HepG2 (cell line): ENCODE measurements around the gene DHX57. TPM values are rescaled to one million over a fixed set of nuclear protein-coding genes. Genes with fewer than 3 reads are reported as not detected.
A peak's percentile ranks its signal among the peaks of the same experiment; 100 is the strongest.

Source experiments
- CENPX ChIP-seq: sonication (generic); formaldehyde crosslinking; IDR thresholded peaks from 2 replicates; pipeline ENCODE4 v1.9.0; 2021; ENCODE audit warnings: mild to moderate bottlenecking, missing genetic modification reagents, moderate library complexity
- CHD2 ChIP-seq: IDR thresholded peaks from 2 replicates; pipeline ENCODE4 v1.6.1; 2011; ENCODE audit warnings: low read depth, low read length, improper control_type of control experiment
- DNMT3B ChIP-seq: conservative IDR thresholded peaks from 2 replicates; pipeline ENCODE4 v1.6.1; 2016; ENCODE audit warnings: missing biosample characterization, control low read depth
- HMGXB4 ChIP-seq, 2 experiments: sonication (generic) in 1 of 2; formaldehyde crosslinking in 1 of 2; IDR thresholded peaks; 2 replicates each; pipeline versions ENCODE4 v1.4.0 to v1.6.1; 2018 to 2020; ENCODE audit warnings: missing genetic modification reagents in 2 of 2, borderline replicate concordance in 1 of 2, low read depth in 1 of 2, mild to moderate bottlenecking in 1 of 2, missing biosample characterization in 1 of 2
- JUNB ChIP-seq: sonication (generic); formaldehyde crosslinking; IDR thresholded peaks from 2 replicates; pipeline ENCODE4 v1.8.0; 2022; ENCODE audit warnings: missing genetic modification reagents, mild to moderate bottlenecking, borderline replicate concordance
- MTF1 ChIP-seq: sonication (generic); formaldehyde crosslinking; IDR thresholded peaks from 2 replicates; pipeline ENCODE4 v1.5.0; 2020; ENCODE audit warnings: missing genetic modification reagents
- MZF1 ChIP-seq: sonication (generic); formaldehyde crosslinking; IDR thresholded peaks from 2 replicates; pipeline ENCODE4 v1.8.1; 2023; ENCODE audit warnings: mild to moderate bottlenecking, missing genetic modification reagents, borderline replicate concordance
- NAIF1 ChIP-seq: sonication (generic); formaldehyde crosslinking; IDR thresholded peaks from 2 replicates; pipeline ENCODE4 v1.5.0; 2020; ENCODE audit warnings: mild to moderate bottlenecking, missing genetic modification reagents, borderline replicate concordance
- NKX3-1 ChIP-seq: sonication (generic); formaldehyde crosslinking; IDR thresholded peaks from 2 replicates; pipeline ENCODE4 v1.5.0; 2020; ENCODE audit warnings: missing genetic modification reagents
- SALL2 ChIP-seq: sonication (generic); formaldehyde crosslinking; IDR thresholded peaks from 2 replicates; pipeline ENCODE4 v1.8.1; 2023; ENCODE audit warnings: mild to moderate bottlenecking, missing genetic modification reagents, inconsistent platforms
- SMARCC2 ChIP-seq: fragments of 450-650 bp; IDR thresholded peaks from 2 replicates; pipeline ENCODE4 v1.6.1; 2017; ENCODE audit warnings: antibody characterized with exemption, mild to moderate bottlenecking
- STAG1 ChIP-seq: sonication (generic); formaldehyde crosslinking; IDR thresholded peaks from 2 replicates; pipeline ENCODE4 v1.4.0; 2020; ENCODE audit warnings: missing genetic modification reagents
- SUZ12 ChIP-seq: fragments of 150-350 bp; IDR thresholded peaks from 2 replicates; pipeline ENCODE4 v1.6.1; 2014; ENCODE audit warnings: low read depth, low read length
- TSC22D2 ChIP-seq: sonication (generic); formaldehyde crosslinking; IDR thresholded peaks from 2 replicates; pipeline ENCODE4 v1.5.1; 2020; ENCODE audit warnings: missing genetic modification reagents, mild to moderate bottlenecking, borderline replicate concordance
- ZBTB34 ChIP-seq: sonication (generic); formaldehyde crosslinking; IDR thresholded peaks from 2 replicates; pipeline ENCODE4 v1.8.0; 2022; ENCODE audit warnings: mild to moderate bottlenecking, missing genetic modification reagents
- ZNF446 ChIP-seq: sonication (generic); formaldehyde crosslinking; IDR thresholded peaks from 2 replicates; pipeline ENCODE4 v1.5.0; 2020; ENCODE audit warnings: mild to moderate bottlenecking, missing genetic modification reagents
- ZNF562 ChIP-seq: sonication (generic); formaldehyde crosslinking; IDR thresholded peaks from 2 replicates; pipeline ENCODE4 v1.8.0; 2022; ENCODE audit warnings: missing genetic modification reagents, borderline replicate concordance
- ZNF570 ChIP-seq: sonication (generic); formaldehyde crosslinking; IDR thresholded peaks from 2 replicates; pipeline ENCODE4 v1.4.0; 2020; ENCODE audit warnings: mild to moderate bottlenecking, missing genetic modification reagents, borderline replicate concordance
- ZNF577 ChIP-seq: sonication (generic); formaldehyde crosslinking; IDR thresholded peaks from 2 replicates; pipeline ENCODE4 v1.4.0; 2020; ENCODE audit warnings: mild to moderate bottlenecking, low read depth, missing genetic modification reagents, borderline replicate concordance
- ZNF605 ChIP-seq: sonication (generic); formaldehyde crosslinking; IDR thresholded peaks from 2 replicates; pipeline ENCODE4 v1.8.0; 2022; ENCODE audit warnings: mild to moderate bottlenecking, missing genetic modification reagents
- polyA plus RNA-seq, 8 experiments: library from polyadenylated mRNA; depleted of rRNA in 3 of 8; stranded (reverse) in 7 of 8; unstranded in 1 of 8; fragments of >200 nt; fragmentation: Illumina TruSeq in 4 of 8; extraction: Trizol in 4 of 8; gene quantifications; 2 replicates each; pipeline versions ENCODE4 v1.2.1 to v1.2.3, GENCODE V29; 2011 to 2016; ENCODE audit warnings: low read depth in 4 of 8, missing spikeins in 1 of 8, mixed read lengths in 1 of 8; ENCODE audit not compliant: insufficient read depth in 1 of 8
- total RNA-seq, 5 experiments: library from RNA; depleted of rRNA; stranded (reverse); fragments of >200 nt; fragmentation: Illumina TruSeq; extraction: Trizol; gene quantifications; 2 replicates each; pipeline ENCODE4 v1.2.3, GENCODE V29; 2016; ENCODE audit warnings: low read depth in 1 of 5
- TF ChIP-seq, protein P1 (sequence below): sonication (generic); formaldehyde crosslinking; IDR thresholded peaks from 2 replicates; pipeline ENCODE4 v1.8.1; 2023; ENCODE audit warnings: mild to moderate bottlenecking, moderate library complexity, missing genetic modification reagents
- TF ChIP-seq, protein P2 (sequence below): sonication (generic); formaldehyde crosslinking; IDR thresholded peaks from 2 replicates; pipeline ENCODE4 v1.4.0; 2020; ENCODE audit warnings: missing genetic modification reagents

Gene DHX57
- total and polyA plus RNA-seq, 2 of the 13 experiments (the other 11 are each of a cell fraction or from before 2014, with no cell fraction given), result 9.2 to 24.2 TPM

- TF ChIP-seq, protein P1, sequence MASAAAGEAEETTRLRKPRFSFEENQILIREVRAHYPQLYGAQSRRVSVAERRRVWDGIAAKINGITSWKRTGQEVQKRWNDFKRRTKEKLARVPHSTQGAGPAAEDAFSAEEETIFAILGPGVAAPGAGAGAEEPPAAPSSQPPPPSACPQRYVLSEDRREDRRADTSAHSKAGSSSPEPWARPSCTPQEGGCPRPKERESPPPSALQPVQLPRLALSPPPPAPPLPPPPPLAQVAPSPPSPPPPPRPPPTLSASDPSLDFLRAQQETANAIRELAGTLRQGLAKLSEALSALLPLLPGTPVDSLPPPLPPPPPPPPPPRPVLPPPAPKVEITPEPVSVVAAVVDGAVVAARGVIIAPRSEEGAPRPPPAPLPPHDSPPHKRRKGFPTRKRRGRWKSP (CRISPR knock-in tag), result peak; percentile 80
- 0 out of 2 replicates have a peak, but pooled peaks have one; percentile 30 for TF ChIP-seq STAG1 (CRISPR knock-in tag)
- TF ChIP-seq SALL2 (CRISPR knock-in tag), result peak; percentile 97
- TF ChIP-seq MZF1 (CRISPR knock-in tag), result no peak
- no peak for TF ChIP-seq SUZ12
- TF ChIP-seq TSC22D2 (CRISPR knock-in tag), result peak; percentile 92; the same call in 1 of the 2 replicates
- peak; percentile 92; the same call in 1 of the 2 replicates for TF ChIP-seq NAIF1 (CRISPR knock-in tag)
- peak; percentile 80; the same call in 1 of the 2 replicates for TF ChIP-seq NKX3-1 (CRISPR knock-in tag)
- no peak for TF ChIP-seq JUNB (CRISPR knock-in tag)
- peak; percentile 82 to 85; a peak in 3 of 4 replicates for TF ChIP-seq HMGXB4 (CRISPR knock-in tag; IDR thresholded peaks at IDR 0.05; ENCODE audit: borderline replicate concordance in 1 of 2, low read depth in 1 of 2)
- no peak for TF ChIP-seq ZNF562 (CRISPR knock-in tag)
- TF ChIP-seq ZBTB34 (CRISPR knock-in tag), result peak; percentile 77
- TF ChIP-seq ZNF446 (CRISPR knock-in tag), result peak; percentile 74; the same call in 1 of the 2 replicates
- no peak for TF ChIP-seq CENPX
- peak; percentile 63; the same call in 1 of the 2 replicates for TF ChIP-seq CHD2
- no peak for TF ChIP-seq ZNF570 (CRISPR knock-in tag)
- TF ChIP-seq ZNF577, result peak; percentile 28; the same call in 1 of the 2 replicates
- no peak; the same call in 1 of the 2 replicates for TF ChIP-seq DNMT3B (CRISPR knock-in tag)
- TF ChIP-seq ZNF605, result peak; percentile 98
- TF ChIP-seq SMARCC2, result no peak
- no peak; the same call in 1 of the 2 replicates for TF ChIP-seq MTF1 (CRISPR knock-in tag)
- TF ChIP-seq, protein P2, sequence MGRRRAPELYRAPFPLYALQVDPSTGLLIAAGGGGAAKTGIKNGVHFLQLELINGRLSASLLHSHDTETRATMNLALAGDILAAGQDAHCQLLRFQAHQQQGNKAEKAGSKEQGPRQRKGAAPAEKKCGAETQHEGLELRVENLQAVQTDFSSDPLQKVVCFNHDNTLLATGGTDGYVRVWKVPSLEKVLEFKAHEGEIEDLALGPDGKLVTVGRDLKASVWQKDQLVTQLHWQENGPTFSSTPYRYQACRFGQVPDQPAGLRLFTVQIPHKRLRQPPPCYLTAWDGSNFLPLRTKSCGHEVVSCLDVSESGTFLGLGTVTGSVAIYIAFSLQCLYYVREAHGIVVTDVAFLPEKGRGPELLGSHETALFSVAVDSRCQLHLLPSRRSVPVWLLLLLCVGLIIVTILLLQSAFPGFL (CRISPR knock-in tag), result no peak
Measured at GRCh38 chr2:38875576-38876367, at the start of gene DHX57, which contains the start of gene MORN2 (continued).
